Stimulated activated CD8-positive, alpha-beta memory T cell treated with anti-CD3 and anti-CD28 coated beads, Interleukin-7, amount 100 ng/mL, for 48 hours (primary cell): ENCODE measurements around the gene DGLUCY.
"Not testable (repeated sequence)": the region's sequence is repeated elsewhere in the genome, so short reads cannot be mapped to it uniquely, and the experiment has no call there.

Experiments used
- DNase-seq, 2 donors: peaks; one replicate each; pipeline ENCODE4 v3.0.0-alpha.2; 2020; ENCODE audit warnings: low read depth in 1 of 2; ENCODE audit errors: extremely low read depth in 1 of 2

DGLUCY gene

DNA sequence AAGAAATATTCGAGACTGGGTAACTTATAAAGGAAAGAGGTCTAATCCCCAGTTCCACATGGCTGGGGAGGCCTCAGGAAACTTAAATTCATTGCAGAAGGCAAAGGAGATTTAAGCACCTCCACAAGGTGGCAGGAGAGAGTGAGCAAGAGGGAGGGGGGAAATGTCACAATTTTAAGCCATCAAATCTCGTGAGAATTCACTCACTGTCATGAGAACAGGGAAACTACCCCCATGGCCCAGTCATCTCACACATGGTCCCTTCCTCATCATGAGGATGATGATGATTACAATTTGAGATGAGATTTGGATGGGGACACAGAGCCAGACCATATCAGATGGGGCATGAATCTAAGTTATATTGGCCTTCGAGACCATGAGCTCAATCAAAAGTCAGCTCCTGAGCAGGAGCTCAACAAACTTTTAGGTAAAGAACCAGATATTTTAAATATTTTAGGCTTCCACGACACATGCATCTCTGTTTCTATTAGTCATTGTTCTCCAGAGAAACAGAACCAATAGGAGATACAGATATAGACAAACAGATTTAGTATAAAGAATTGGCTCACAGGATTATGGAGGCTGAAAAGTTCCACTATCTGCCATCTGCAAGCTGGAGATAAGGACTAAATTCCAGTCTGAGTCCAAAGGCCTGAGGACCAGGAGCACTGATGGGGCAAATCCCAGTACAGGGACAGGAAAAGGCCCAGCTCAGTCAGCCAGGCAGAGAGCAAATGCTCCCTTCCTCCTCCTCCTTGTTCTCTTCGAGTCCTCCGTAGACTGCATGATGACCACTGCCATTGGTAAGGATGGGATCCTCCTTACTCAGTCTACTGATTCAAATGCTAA lies 24.9 kb downstream of the DGLUCY start:
- peak in 1 of 2 donors; percentile 43 for DNase-seq

DNA sequence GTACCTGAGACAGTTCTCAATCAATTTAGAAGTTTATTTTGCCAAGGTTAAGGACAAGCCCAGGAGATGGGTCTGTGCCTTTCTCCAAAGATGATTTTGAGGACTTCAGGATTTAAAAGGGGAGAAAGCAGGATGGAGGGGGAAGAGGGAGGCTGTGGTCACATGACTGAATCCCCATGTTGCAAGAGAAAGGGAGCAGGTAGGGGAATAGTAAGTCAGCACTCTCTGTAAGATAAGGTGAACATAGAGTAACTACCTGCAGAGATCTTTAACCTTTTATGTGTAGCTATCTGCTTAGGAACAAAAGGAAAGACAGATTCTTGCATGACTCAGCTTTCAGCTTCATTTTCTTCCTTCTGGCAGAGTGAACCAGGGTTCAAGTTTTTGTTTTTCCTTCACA lies 25.9 kb downstream of the DGLUCY start:
- DNase-seq = no peak

DNA sequence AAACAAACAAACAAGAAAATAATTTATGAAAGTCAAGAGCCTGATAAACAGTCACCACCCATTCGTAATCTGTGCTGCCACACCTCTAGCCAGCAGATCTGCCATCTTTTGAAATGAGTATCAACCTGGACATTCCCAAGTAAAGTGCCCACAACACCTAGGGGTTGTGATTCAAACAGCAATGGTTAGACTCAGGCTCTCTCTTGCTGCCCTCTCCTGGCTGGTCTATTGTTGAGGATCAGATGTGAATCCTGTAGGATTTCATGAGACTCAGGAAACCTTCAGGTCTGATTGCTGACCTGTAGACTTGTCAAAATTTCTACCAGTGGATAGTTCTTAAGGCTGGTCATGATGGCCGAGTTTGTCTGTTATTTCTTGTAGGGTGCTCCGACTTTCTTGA lies 26.8 kb downstream of the DGLUCY start:
- DNase-seq = no peak

DNA sequence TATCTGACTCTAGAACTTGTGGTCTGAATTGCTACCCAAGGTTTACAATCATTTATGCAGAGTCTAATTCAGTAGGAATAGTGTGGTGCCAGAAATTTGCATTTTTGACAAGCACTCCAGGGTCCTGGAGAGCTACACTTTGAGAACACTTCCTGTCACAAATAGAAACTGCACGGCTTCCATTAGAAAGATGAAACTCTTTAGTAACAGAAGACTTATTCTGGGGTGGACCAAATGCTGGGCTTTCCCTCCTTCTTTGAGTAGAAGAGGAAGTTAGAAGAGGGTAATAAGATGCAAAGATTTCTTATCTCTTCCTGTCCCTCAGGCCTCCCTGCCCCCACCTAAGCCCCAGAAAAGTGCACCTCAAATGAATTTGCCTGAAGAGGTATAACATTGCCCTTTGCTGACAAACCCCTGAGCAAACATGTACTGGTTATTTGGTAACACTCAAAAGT lies 28.4 kb downstream of the DGLUCY start:
- DNase-seq = no peak

DNA sequence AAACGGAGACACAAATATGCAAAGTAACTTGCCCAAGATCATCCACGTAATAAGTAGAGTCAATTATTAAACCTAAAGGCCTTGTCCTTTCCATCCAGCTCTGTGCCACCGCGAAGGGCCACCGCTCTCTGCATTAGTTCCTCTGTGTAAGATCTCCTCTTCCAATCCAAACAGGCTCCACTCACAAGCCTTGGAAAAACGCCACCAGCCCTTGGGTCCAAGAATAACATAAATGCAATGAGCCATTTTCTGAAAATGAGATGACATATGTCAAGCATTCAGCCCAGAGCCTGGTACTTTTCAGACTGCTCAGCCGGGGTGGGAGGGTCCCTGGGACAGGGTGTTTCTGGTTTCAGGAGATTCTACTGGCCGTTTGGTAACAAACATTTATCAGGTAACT lies 30.0 kb downstream of the DGLUCY start:
- no peak for DNase-seq

DNA sequence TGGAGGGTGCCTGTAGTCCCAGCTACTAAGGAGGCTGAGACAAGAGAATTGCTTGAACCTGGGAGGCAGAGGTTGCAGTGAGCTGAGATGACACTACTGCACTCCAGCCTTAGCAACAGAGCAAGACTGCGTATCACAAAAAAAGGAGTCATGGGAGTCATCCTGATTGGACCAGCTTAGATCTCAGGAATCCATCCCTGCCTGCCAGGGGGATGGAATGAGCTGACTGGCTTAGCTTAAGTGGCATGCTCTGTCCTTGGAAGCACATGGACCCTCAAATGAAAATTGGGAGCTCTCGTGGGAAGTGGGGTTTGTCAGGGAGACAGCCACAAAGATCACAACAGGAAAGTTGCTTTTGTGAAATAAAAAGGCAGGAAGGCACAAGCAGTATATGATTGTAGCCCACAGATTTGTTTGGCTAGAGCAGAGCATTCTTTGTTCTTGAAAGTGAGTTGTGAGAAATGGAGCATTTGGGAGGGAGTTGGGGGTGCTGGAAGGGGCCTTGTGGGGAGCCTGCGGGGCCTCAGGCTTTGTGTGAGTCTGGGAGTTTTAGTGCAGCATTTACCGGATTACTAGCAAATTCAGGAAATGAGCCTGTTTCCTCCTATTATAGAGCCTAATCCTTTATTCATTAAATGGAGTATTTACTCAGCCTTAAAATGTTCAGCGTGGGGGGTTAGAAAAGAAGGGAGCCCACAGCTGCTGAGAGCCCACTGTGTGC lies 30.7 kb downstream of the DGLUCY start:
- no peak for DNase-seq

DNA sequence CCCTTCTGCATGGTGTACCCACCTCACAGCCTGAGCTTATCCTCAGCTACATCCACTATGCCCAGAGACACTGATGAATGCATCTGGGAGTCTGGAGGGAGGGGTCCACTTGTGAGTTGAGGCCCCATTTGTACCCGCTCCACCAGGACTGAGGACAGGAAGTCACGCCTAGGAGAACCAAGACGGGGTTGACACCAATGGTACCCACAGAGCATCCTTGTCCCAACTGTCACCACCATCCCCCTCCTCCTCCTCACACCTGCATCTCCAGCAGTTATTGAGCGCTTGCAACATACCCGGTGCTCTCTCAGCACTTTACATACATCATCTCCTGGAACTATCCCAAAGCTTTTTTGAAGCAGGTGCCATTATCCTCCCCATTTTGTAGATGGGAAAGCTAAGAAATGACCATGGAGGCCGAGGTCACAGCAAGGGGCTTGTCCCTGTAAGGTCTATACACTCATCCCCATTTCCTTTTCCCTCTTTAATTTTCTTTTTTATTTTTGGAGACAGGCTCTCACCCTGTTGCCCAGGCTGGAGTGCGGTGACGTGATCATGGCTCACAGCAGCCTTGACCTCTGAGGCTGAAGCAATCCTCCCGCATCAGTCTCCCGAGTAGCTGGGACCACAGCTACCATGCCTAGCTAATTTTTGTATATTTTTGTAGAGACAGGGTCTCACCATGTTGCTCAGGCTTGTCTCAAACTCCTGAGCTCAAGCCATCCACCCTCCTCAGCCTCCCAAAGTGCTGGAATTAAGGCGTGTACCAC lies 31.7 kb downstream of the DGLUCY start:
- DNase-seq = no peak

DNA sequence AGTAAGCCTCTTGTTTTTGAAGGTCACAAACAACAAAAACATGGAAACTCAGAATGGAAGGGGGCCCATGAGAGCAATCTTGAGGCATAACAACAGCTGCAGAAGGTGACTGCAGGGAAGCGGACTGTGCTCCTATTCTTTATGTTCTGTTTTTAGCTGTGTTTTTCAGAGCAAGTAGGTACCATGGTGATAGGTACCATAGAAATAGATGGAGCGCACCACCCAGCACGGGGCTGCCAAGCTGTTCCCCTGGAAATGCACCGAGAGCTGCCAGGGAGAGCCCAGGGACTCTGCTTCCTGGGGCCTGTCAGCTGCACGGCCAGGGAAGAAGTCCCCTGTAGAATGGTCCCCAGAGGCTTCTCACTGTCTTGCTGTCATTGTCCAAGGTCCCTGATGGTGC lies 32.8 kb downstream of the DGLUCY start:
- no peak for DNase-seq

DNA sequence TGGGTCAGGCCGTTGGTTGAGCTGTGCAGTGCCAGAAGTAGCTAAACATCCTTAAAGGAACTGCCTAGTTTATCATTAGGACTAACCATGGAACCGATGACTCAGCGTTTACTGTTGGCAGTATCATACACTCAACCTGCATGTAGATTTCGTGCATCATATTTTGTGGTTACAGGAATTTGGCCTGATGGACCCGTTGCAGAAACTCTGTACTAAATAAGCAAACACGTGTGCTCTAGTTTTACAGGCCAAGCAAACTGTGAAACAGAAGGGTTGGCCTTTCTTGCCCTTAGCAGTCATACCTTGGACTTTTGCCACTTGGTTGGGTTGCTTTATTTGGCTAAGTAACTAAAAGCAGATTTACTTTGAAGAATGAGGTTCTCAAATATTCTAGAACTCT lies 35.6 kb downstream of the DGLUCY start:
- DNase-seq = no peak

DNA sequence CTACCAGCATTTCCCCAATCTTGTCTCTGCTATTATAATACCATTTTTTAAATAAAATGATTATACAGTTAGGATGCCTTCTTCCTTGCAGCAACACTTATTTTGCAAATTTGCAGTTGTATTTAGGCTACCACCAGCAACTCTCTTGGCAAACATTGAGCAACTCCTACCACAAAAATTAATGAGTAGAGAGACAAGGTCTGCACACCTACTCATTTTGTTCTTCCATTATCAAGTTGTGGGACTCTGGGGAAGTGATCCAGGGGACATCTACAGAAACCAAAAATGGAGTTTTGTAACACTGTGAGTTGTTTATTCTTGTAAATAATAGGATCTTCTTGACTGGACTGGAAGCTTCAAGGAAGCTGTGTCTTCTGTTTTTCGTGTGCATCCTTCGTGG lies 38.6 kb downstream of the DGLUCY start:
- DNase-seq = no peak

DNA sequence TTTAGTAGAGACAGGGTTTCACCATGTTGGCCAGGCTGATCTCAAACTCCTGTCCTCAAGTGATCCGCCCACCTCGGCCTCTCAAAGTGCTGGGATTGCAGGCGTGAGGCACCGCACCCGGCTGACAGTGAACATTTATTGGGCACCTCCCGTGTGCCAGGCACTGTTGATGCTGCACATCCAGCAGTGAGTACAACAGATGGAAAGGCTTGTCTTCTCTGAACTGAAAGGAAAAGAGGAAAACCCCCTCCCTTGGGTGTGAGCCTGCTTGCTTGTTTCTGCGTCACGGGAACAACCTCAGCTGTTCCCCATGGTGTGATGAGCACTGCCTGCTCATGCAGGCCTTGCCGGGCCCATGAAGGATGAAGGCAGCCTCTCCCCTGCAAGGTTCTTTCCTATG lies 39.5 kb downstream of the DGLUCY start:
- no peak for DNase-seq

DNA sequence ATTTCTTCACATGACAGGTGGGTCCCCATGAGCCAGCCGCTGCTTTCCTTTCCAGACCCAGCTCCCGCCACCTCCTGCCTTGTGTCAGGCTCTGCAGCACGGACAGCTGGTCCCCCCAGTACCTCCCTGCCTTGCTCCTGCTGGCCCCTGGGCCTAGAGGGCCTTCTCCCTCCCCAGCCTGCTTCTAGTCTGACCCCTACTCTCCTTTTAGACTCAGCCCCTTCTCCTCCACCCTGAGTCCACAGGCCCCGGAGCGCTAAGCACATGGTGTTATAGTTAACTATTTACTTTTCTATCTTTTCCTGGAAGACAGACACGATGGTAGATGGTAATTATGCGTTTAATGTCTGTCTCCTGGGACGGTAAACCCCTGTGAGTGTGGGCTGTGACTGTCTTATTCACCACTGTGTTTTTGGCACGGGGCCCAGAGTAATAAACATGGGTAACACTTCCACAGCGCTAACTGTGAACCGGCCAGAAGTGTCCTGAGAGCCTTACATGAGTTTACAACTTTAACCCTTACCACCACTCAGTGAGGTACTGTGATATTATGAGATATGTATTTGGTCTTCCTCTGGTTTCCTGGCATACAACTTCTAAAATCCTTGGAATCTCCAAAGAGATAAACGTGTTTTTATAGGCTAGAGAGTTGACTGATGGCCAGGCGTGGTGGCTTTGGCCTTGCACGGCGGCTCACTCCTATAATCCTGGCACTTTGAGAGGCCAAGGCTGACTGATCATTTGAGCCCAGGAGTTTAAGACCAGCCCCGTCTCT lies 41.2 kb downstream of the DGLUCY start:
- DNase-seq = no peak

DNA sequence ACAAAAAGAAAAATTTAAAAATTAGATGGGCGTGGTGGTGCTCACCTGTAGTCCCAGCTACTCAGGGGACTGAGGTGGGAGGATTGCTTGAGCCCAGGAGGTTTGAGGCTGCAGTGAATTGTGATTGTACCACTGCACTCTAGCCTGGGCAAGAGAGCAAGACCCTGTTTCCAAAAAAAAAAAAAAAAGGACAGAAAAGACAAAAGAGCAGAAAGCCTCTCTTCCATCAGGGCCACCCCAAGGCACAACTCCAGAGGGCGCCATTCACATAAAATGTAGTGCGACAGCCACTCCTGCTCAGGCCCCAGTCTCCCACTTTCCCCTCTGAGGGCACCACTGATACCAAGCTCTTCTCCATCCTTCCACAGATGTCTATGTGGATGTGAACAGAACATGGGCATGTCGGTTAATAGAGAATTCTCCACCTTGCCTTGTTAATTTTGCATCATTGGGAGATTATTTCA lies 41.8 kb downstream of the DGLUCY start:
- DNase-seq = no peak

DNA sequence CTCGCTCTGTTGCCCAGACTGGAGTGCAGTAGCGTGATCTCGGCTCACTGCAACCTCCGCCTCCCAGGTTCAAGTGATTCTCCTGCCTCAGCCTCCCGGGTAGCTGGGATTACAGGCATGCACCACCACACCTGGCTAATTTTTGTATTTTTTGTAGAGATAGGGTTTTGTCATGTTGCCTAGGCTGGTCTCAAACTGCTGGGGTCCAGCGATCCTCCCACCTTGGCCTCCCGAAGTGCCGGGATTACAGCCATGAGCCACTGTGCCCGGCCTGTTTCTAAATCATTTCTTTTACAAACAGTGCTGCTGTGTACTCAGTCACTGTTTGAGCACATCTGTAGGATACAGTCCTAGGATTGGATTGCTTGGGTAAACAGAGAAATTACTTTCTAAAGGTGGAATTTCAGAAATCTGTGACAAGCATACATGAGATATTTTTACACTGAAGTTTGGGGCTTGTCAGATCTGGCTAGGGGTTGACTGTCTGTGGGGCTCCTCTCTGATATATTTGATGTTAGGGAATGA lies 42.3 kb downstream of the DGLUCY start:
- DNase-seq = not testable (repeated sequence)

DNA sequence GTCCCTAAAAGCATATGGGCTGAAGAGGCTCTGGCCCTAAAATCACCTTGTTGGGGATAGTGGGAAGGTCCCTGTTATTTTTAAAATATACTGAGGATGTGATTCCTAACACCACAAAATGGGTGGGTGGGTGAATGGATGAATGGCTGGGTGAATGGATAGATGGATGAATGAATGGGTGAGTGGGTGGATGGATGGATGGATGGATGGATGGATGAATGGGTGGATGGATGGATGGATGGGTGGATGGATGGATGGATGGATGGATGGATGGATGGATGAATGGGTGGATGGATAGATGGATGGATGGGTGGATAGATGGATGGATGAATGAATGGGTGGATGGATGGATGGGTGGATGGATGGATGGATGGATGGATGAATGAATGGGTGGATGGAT lies 43.0 kb downstream of the DGLUCY start:
- not testable (repeated sequence) for DNase-seq

DNA sequence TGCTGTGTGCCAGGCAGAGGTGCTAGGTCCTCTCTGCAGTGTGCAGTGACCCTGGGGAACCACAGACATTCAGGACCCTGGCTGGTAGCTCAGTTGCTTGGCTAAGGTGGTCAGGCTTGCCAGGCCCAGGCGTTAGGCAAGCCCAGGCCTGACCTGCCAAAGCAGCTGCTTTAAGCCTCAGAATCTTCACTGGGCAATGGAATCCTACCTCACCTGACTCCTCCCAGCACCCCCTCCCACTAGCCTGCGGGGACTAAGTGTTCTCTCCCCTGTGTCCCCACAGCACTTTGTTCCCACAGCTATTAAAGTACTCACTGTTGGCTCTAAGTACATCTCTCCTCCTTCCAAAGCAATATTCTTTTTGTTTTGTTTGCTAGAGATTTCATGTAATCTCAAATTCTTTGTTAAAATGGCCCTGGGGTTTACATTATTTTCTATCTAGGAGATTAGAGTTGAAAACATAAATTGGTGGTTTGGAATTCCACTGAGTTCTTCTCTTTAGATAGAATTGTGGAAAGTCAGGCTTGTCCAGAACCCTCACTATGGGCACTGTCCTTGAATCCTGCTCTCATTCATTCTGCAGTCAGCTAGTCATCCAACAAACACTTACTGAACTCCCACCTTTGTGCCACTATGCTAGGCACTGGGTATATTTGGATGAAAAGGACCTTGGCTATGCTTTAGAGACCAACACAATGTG lies 44.4 kb downstream of the DGLUCY start:
- no peak for DNase-seq

DNA sequence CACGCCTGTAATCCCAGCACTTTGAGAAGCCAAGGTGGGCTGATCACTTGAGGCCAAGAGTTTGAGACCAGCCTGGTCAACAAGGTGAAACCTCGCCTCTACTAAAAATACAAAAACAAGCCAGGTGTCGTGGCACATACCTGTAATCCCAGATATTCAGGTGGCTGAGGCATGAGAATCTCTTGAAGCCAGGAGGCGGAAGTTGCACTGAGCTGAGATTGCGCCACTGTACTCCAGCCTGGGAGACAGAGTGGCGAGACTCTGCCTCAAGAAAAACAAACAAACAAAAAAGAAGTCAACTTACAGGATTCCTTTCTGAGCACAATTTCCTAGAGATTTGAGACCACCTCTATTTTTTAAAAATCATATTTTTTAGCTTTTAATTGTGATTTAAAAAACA lies 45.3 kb downstream of the DGLUCY start:
- DNase-seq = no peak

DNA sequence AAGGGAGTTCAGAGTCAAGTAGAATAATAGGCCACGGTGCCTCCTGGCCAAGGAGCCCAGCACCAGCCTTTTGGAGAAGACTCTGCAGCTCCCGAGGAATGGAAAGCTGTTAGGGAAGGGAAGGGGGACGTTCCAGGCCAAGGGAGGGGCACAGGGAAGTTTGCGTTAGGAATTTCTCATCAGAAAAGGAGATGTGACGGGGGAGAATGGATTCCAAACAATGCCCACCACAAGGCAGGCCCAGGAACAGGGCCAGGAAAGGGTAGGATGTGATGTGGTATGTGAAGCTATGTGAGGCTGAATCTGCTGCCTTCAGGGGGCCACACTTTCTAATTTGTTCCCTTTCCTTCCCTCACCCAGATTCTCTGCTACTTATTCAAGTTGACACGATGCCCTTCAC lies 46.0 kb downstream of the DGLUCY start:
- no peak for DNase-seq

DNA sequence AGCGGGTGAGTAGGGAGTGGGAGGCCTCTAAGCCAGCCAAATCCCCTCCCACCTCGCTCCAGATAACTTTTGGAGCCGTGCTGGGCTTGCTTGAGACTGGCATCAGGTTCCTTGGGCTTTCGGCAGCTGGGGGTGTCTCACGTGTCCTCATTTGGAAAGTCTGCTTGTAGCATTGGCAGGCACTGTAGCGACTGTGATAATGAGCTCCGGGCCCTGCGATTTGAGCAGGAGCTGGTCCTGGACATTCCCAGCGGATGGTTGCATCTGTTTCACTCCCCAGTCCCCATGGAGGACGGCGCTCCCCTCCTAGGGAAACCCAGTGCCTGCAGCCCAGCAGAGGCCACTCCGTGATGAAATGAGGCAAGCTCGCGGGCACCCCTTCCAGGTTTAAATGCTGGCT lies 49.4 kb downstream of the DGLUCY start:
- DNase-seq = no peak

DNA sequence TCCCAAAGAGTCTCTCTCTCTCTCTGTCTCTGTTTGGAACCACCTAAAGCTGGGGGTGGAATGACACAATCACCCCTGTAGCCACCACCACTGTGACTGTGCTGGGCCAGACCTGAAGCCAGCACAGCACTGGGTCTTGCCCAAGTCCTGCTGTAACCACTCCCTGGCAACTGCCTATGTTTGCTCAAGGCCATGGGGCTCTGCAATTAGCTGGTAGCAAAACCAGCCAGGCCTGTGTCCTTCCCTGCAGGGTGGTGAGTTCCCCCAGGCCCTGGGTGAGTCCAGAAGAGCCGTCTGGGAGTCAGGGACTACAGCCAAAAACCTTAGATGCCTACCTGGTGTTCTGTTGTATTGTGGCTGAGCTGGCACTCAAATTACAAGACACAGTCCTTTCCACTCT lies 50.8 kb downstream of the DGLUCY start:
- no peak for DNase-seq
